Naive thymus-derived CD8-positive, alpha-beta T cell (primary cell): ENCODE measurements around the gene ARHGEF12. TPM values are rescaled to one million over a fixed set of nuclear protein-coding genes. Genes with fewer than 3 reads are reported as not detected.
A peak's percentile ranks its signal among the peaks of the same experiment; 100 is the strongest.

Experiments
- ATAC-seq, 2 donors: fragments of 150-1000 bp; cut with Tn5 transposase in 1 of 2; sonication (Bioruptor Pico), chemical (Tn5 transposase) in 1 of 2; 1 replicate in 1 of 2; 2 replicates in 1 of 2; pipeline ENCODE4 v1.10.0; 2021; ENCODE audit warnings: mild to moderate bottlenecking in 2 of 2, moderate library complexity in 2 of 2
- POLR2A ChIA-PET: fragments of 350-600 bp; sonication (Branson Sonifier 250); formaldehyde crosslinking; loops from one replicate; lab custom pipeline; 2021; ENCODE audit warnings: antibody characterized with exemption; lab: Charles Lee
- DNase-seq, 10 donors: peaks; one replicate each; pipeline versions ENCODE4 v3.0.0 to v3.0.0-alpha.2; 2020 to 2022
- H3K27ac Mint-ChIP-seq, 10 donors: one replicate each; pipeline ENCODE4 v1.8.0; 2020 to 2022; ENCODE audit warnings: mild to moderate bottlenecking in 10 of 10, mixed read lengths in 10 of 10, moderate library complexity in 4 of 10, inconsistent platforms in 1 of 10
- H3K27me3 Mint-ChIP-seq, 5 donors: one replicate each; pipeline ENCODE4 v1.8.0; 2021 to 2022; ENCODE audit warnings: mixed read lengths in 5 of 5
- H3K36me3 Mint-ChIP-seq, 3 donors: one replicate each; pipeline ENCODE4 v1.8.0; 2020 to 2022; ENCODE audit warnings: mixed read lengths in 3 of 3, mild to moderate bottlenecking in 2 of 3, inconsistent platforms in 1 of 3
- H3K4me1 Mint-ChIP-seq, 4 donors: one replicate each; pipeline ENCODE4 v1.8.0; 2021 to 2022; ENCODE audit warnings: mixed read lengths in 4 of 4
- H3K4me3 Mint-ChIP-seq, 10 donors: one replicate each; pipeline ENCODE4 v1.8.0; 2020 to 2022; ENCODE audit warnings: mild to moderate bottlenecking in 10 of 10, mixed read lengths in 10 of 10, moderate library complexity in 6 of 10, inconsistent platforms in 1 of 10
- H3K9me3 Mint-ChIP-seq, 9 donors: one replicate each; pipeline ENCODE4 v1.8.0; 2020 to 2022; ENCODE audit warnings: mixed read lengths in 9 of 9, mild to moderate bottlenecking in 3 of 9, inconsistent platforms in 1 of 9, moderate library complexity in 1 of 9
- polyA plus RNA-seq, 3 donors: library from polyadenylated mRNA; unstranded; fragments of 300-500 nt; fragmentation: Illumina TruSeq; gene quantifications; one replicate each; pipeline ENCODE4 v1.2.3, GENCODE V29; 2021
- total RNA-seq, 8 experiments: library from RNA in 2 of 8; stranded (reverse) in 2 of 8; gene quantifications; one replicate each; pipeline ENCODE4 v1.2.3 and lab custom pipeline; 2021 to 2026

The ARHGEF12 gene
- total and polyA plus RNA-seq, 5 experiments from 2014 or later: 0.76 to 5.4 (median 1.4) TPM

DNA sequence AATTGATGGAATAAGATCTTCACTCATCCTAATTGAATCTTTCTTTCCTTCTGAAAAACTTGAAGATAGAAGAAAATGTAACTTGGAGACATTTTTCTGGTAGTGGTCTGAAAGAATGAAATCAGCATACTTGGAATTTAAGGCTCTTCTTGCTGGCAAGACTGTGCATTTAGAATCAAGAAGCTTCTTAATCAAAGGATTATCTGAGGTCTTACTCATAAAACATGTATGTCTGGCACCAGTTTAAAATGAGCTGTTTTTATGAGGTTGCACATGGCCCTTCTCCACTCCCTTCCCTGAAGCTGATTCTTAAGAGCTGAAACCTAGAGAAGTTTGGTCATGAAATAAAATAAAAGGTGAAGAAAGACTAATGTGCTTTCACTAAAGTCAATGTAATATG is 77.3 kb downstream of the ARHGEF12 start:
- POLR2A ChIA-PET: no interaction called here
- DNase-seq: no peak
- H3K27me3 Mint-ChIP-seq: peaks cover 0 to 6% (median 2%) of the 10 kb centered on the region in 5 donors

DNA sequence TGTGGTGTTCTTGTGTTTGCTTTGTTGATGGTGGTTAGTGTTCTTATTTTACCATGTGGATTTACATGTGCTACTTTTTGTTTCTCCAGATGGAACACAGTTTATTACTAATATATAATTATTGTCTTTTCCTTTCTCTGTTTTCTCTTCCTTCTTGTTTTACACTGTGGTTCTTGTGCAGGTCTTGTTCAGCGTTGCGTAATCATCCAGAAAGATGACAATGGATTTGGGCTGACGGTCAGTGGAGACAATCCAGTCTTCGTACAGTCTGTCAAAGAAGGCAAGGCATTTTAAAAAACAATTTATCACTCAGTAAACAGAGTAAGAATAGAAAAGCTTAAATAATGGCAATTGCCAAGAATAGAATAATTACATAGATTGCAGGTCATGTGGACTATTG is 84.4 kb downstream of the ARHGEF12 start:
- Mint-ChIP-seq H3K4me3 (no peak overlapping the region), H3K27me3 (peaks cover 0 to 10% (median 6%) of the 10 kb centered on the region in 5 donors), H3K9me3 (no peaks in the 10 kb centered on the region), H3K36me3 (peaks cover 0 to 17% (median 0%) of the 10 kb centered on the region in 3 donors), H3K27ac (no peak overlapping the region), H3K4me1 (peaks cover 0 to 5% (median 0%) of the 10 kb centered on the region in 4 donors)
- no peak for DNase-seq
- POLR2A ChIA-PET: no interaction called here
- no peak for ATAC-seq

More for the DNA sequence above, 77.3 kb downstream of the ARHGEF12 start:
- H3K36me3 Mint-ChIP-seq: peaks cover 0 to 1% (median 0%) of the 10 kb centered on the region in 3 donors
- H3K27ac Mint-ChIP-seq: no peak overlapping the region
- no peaks in the 10 kb centered on the region for H3K4me1 Mint-ChIP-seq
- H3K9me3 Mint-ChIP-seq: no peaks in the 10 kb centered on the region
- no peak for ATAC-seq
- no peak overlapping the region for H3K4me3 Mint-ChIP-seq

DNA sequence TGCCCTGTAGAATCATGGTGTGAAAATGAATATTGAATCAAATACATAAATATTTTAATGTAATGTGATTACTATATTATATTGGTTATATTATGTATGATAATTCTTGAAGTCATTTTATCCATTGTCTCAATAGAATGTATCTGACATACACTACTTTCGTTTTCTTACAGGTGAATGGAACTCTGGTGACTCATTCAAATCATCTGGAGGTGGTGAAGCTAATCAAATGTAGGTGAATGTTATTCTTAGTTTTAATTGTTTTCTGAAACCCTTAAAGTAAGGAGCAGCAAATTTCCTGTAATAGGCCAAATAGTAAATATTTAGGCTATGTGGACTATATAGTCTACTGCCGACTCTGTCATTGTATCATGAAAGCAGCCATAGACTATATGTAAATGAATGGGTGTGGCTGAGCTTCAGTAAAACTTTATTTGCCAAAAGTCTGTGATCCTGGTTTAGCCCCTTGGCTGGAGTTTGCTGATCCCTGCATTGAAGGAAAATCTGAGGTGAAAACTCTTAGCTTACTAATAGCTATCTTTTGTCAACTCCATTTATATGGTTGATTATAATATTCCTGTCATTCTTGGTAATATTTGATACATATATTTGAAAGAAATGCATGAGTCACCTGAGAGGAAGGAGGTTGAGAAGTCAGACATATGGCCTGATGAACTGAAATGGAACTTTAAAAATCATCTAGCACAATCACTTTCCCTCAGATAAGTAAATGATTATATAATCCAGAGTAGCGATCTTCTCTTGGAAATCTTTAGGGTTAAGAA is 88.2 kb downstream of the ARHGEF12 start:
- peaks cover 0 to 14% (median 0%) of the 10 kb centered on the region in 3 donors for H3K36me3 Mint-ChIP-seq
- DNase-seq (no peak), ATAC-seq (no peak)
- no peaks in the 10 kb centered on the region for H3K9me3 Mint-ChIP-seq
- peaks cover 0 to 5% (median 0%) of the 10 kb centered on the region in 4 donors for H3K4me1 Mint-ChIP-seq
- peak overlapping the region in 1 of 10 donors; percentile 60 for H3K27ac Mint-ChIP-seq
- no peak overlapping the region for H3K4me3 Mint-ChIP-seq
- POLR2A ChIA-PET: interaction anchor here (0.6 kb wide), 1 partner anchor 30 kb away, joined by 7 read pairs; no protein-coding TSS in a partner anchor
- peaks cover 0 to 6% (median 2%) of the 10 kb centered on the region in 5 donors for H3K27me3 Mint-ChIP-seq

DNA sequence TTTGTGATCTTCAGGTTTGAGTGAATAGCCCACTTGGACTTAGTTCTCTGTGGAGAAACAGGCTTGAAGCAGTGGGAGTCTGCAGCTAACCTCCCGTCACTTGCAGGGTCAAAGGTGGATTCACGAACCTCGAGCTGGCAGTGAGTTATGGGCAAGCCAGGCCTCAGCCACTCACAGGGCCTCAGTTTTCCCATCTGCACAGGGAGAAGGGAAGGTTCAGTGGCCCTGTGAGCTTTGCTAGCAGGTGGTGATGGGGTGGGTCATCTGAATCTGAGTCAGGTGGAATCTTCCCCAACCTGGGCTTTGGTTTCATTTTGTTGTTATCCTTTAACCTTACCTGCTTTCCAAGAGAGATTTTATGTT is 88.7 kb downstream of the ARHGEF12 start:
- H3K9me3 Mint-ChIP-seq: no peaks in the 10 kb centered on the region
- H3K27me3 Mint-ChIP-seq: peaks cover 0 to 6% (median 2%) of the 10 kb centered on the region in 5 donors
- peaks cover 0 to 5% (median 0%) of the 10 kb centered on the region in 4 donors for H3K4me1 Mint-ChIP-seq
- POLR2A ChIA-PET: interaction anchor here (0.6 kb wide), 1 partner anchor 30 kb away, joined by 7 read pairs; no protein-coding TSS in a partner anchor
- no peak overlapping the region for H3K27ac Mint-ChIP-seq
- peaks cover 0 to 14% (median 0%) of the 10 kb centered on the region in 3 donors for H3K36me3 Mint-ChIP-seq
- DNase-seq (no peak), ATAC-seq (no peak)
- no peak overlapping the region for H3K4me3 Mint-ChIP-seq

DNA sequence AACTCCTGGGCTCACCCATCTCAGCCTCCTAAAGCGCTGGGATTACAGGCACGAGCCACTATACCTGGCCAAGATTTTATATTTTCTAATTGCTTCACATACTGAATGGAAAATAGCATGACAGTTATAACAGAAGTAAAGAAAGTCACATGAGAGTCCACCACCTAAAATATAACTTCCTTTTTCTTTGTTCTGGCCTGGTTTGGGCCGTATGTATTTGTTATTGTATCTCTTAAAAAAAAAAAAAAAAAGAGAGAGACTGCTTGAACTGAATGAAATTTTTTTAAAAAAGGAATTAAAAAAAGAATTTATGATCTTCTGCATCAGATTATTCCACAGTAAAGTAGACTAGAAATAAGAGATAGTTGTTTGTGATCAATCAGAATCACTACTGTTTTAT is 89.3 kb downstream of the ARHGEF12 start:
- peak overlapping the region in 1 of 10 donors; percentile 21 for H3K27ac Mint-ChIP-seq
- H3K27me3 Mint-ChIP-seq: peaks cover 0 to 4% (median 0%) of the 10 kb centered on the region in 5 donors
- H3K4me3 Mint-ChIP-seq: no peak overlapping the region
- no peaks in the 10 kb centered on the region for H3K9me3 Mint-ChIP-seq
- H3K36me3 Mint-ChIP-seq: peaks cover 0 to 14% (median 0%) of the 10 kb centered on the region in 3 donors
- POLR2A ChIA-PET: no interaction called here
- DNase-seq: no peak
- peaks cover 0 to 5% (median 0%) of the 10 kb centered on the region in 4 donors for H3K4me1 Mint-ChIP-seq
- no peak for ATAC-seq

DNA sequence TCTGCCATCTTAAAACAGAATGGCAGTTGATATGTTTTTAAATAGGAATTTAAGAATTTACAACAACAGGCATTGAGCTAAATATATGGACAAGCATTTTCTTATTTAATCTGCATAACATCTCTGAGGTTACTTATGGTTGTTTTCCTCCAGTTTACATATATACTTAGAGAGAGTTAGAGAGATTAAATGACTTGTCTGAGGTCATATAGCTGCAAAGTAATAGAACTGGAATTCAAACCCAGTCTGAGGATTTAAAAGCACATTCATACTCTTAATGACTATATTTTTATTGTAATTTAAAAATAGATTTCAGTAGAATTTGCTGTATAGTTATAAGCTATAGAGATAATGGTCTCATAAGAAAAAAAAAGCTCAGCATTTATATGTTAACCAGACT is 93.9 kb downstream of the ARHGEF12 start:
- Mint-ChIP-seq H3K27ac (no peak overlapping the region), H3K9me3 (no peaks in the 10 kb centered on the region), H3K4me1 (peaks cover 0 to 13% (median 2%) of the 10 kb centered on the region in 4 donors), H3K4me3 (no peak overlapping the region), H3K36me3 (peaks cover 0 to 1% (median 0%) of the 10 kb centered on the region in 3 donors), H3K27me3 (no peaks in the 10 kb centered on the region)
- ATAC-seq: no peak
- DNase-seq: no peak
- POLR2A ChIA-PET: no interaction called here

DNA sequence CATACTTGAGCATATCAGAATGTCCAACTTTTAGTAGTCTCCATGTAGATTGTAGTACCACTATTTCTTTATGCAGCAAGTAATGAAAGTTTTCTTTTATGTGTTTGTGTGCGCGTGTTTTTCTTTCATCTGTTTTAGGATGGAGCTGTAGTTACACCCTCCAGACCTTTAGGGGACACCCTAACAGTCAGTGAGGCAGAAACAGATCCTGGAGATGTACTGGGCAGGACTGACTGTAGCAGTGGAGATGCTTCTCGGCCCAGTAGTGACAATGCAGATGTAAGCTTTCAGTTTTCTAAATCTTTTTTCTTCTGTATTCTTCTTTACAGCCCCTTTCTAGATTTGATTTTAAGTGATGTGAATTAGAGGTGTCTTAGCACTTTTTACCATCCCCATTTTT is 95.4 kb downstream of the ARHGEF12 start:
- DNase-seq: no peak
- no peak overlapping the region for H3K4me3 Mint-ChIP-seq
- no peaks in the 10 kb centered on the region for H3K27me3 Mint-ChIP-seq
- POLR2A ChIA-PET: interaction anchor here (0.5 kb wide), 1 partner anchor 817 kb away, joined by 4 read pairs; no protein-coding TSS in a partner anchor
- H3K36me3 Mint-ChIP-seq: peaks cover 0 to 1% (median 0%) of the 10 kb centered on the region in 3 donors
- no peak overlapping the region for H3K27ac Mint-ChIP-seq
- no peak for ATAC-seq
- H3K4me1 Mint-ChIP-seq: peaks cover 0 to 12% (median 2%) of the 10 kb centered on the region in 4 donors
- H3K9me3 Mint-ChIP-seq: no peaks in the 10 kb centered on the region

DNA sequence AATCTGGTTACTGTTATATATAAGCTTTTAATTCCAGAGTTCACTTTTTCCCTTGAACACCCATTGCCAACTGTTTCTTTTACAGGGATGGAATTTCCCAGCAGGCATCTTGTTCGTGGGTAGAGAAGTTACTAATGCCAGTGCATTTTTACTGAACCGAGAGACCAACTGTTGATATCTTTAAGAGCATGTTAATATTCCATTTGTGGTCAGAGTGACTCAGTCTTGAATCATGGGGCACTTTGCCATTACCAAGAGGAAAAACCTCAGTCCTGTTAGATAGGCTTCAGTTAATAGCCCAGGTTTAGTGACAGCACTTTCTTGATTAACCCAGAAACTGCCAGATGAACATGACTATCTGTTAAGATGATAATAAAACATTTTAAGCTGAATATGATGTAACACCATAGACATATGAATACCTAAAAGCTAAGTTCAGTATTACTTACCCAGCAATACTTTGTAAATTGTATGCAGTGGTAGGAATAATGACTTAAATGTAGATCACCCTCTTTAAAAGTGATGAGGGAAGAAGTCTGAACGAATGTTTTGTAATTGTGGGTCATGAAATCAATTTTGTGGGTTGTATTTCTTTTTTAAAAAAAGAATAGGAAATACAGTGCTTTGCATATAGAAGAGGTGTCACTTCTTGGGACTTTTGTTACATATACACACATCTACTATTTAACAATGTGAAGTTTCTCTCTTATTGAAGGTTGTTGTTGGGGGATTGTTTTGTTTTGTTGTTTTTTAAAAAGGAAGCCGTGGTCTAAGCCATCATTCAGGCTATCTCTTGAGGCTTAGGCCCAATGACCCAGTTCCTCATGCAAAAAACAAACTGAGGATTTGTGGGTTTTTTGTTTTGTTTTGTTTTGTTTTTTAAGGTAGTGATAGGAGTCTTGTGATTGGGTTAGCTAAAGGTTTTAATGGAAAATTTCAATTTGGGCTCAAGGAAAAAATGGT is 96.1 kb downstream of the ARHGEF12 start:
- no peak overlapping the region for H3K4me3 Mint-ChIP-seq
- H3K27me3 Mint-ChIP-seq: no peaks in the 10 kb centered on the region
- ATAC-seq (no peak), DNase-seq (no peak)
- no peaks in the 10 kb centered on the region for H3K9me3 Mint-ChIP-seq
- no peak overlapping the region for H3K27ac Mint-ChIP-seq
- POLR2A ChIA-PET: interaction anchor here (0.5 kb wide), 1 partner anchor 816 kb away, joined by 4 read pairs; no protein-coding TSS in a partner anchor
- peaks cover 0 to 12% (median 2%) of the 10 kb centered on the region in 4 donors for H3K4me1 Mint-ChIP-seq
- peaks cover 0 to 1% (median 0%) of the 10 kb centered on the region in 3 donors for H3K36me3 Mint-ChIP-seq

DNA sequence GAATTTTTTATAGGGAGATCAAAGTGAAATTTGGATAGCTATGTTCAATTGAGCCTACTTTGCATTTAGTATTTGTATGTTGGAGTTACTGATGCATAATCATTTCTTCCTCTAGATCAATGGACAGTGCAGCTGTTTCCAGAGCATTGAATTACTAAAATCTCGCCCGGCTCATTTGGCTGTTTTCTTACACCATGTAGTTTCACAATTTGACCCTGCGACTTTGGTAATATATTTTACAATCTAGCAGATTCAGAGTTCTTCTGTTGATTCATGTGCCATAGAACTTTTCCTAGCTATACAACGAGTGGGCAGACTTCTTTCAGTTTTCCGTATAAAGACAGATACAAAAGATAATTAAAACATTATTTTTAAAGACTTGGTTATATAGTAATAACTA is 105.4 kb downstream of the ARHGEF12 start:
- POLR2A ChIA-PET: no interaction called here
- DNase-seq (no peak), ATAC-seq (no peak)
- Mint-ChIP-seq H3K27me3 (peaks cover 0 to 3% (median 0%) of the 10 kb centered on the region in 5 donors), H3K9me3 (no peaks in the 10 kb centered on the region), H3K36me3 (peaks cover 0 to 5% (median 5%) of the 10 kb centered on the region in 3 donors), H3K27ac (no peak overlapping the region), H3K4me3 (no peak overlapping the region), H3K4me1 (no peaks in the 10 kb centered on the region)

DNA sequence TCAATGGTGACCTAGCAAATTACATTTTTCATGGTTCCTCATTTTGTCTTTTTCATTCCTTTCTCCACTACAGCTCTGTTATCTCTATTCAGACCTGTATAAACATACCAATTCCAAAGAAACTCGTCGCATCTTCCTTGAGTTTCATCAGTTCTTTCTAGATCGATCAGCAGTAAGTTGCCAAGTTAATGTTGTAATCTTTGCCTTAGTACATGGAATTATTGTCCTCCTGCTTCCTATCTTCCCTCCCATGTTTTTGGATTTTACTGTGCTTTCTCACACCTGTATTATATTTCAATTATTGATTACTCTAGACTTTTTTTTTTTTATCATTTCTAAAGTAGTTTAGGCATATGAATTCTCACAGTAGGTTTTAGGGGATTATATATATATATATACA is 105.8 kb downstream of the ARHGEF12 start:
- no peak for ATAC-seq
- H3K36me3 Mint-ChIP-seq: peaks cover 0 to 8% (median 5%) of the 10 kb centered on the region in 3 donors

DNA sequence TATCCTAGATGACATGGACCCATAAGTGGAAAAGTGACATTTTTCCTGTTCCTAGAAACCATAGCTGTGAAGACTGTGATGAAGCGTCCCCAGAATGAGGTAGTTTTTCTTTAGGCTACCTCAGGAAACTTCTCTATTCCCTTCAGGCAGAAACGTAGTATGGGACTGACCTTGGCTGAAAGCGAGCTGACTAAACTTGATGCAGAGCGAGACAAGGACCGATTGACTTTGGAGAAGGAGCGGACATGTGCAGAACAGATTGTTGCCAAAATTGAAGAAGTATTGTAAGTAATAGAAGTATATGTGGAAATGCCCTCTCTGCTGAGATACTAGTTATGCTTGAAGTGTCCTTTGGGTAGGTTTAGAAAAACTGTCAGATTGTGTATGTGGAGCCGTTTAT is 110.6 kb downstream of the ARHGEF12 start:
- peaks cover 9 to 23% (median 14%) of the 10 kb centered on the region in 3 donors for H3K36me3 Mint-ChIP-seq
- POLR2A ChIA-PET: no interaction called here
- ATAC-seq: no peak
- H3K27ac Mint-ChIP-seq: no peak overlapping the region
- no peak overlapping the region for H3K4me3 Mint-ChIP-seq
- H3K9me3 Mint-ChIP-seq: no peaks in the 10 kb centered on the region
- H3K27me3 Mint-ChIP-seq: peaks cover 0 to 3% (median 0%) of the 10 kb centered on the region in 5 donors
- no peaks in the 10 kb centered on the region for H3K4me1 Mint-ChIP-seq
- no peak for DNase-seq

More for the DNA sequence above, 105.8 kb downstream of the ARHGEF12 start:
- Mint-ChIP-seq H3K4me3 (no peak overlapping the region), H3K27me3 (peaks cover 0 to 3% (median 0%) of the 10 kb centered on the region in 5 donors), H3K4me1 (no peaks in the 10 kb centered on the region), H3K27ac (no peak overlapping the region), H3K9me3 (no peaks in the 10 kb centered on the region)
- no peak for DNase-seq
- POLR2A ChIA-PET: no interaction called here

DNA sequence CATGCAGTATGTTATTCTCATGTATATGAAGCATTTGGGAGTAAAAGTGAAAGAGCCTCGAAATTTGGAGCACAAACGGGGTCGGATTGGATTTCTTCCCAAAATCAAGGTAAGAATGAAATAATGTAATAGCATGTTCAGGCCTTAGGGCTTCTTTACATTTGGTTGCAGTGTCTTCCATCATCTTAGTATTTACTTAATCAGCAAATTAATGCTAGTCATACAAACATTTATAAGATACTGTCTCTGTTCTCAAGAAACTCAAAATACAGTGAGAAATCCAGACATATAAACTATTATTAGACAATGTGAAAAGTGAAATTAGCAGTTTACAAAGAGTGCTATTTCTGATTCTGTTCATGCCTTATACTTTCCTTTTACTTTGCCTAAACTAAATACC is 112.0 kb downstream of the ARHGEF12 start:
- no peak overlapping the region for H3K27ac Mint-ChIP-seq
- DNase-seq (no peak), ATAC-seq (no peak)
- no peak overlapping the region for H3K4me3 Mint-ChIP-seq
- H3K9me3 Mint-ChIP-seq: no peaks in the 10 kb centered on the region
- H3K4me1 Mint-ChIP-seq: no peaks in the 10 kb centered on the region
- H3K36me3 Mint-ChIP-seq: peaks cover 8 to 30% (median 18%) of the 10 kb centered on the region in 3 donors
- POLR2A ChIA-PET: no interaction called here
- peaks cover 0 to 2% (median 0%) of the 10 kb centered on the region in 5 donors for H3K27me3 Mint-ChIP-seq
